NCI-H2107 treated with DMSO at 0.1 percent for 48 hours (cell line): ENCODE data around the gene ANO1.

ENCODE experiments used
- DNase-seq: peaks from one replicate; lab custom pipeline; 2025; ENCODE audit not compliant: unreplicated experiment; lab: John Stamatoyannopoulos, UW

Gene ANO1

GRCh38 chr11:70092959-70093715, 15.0 kb downstream of the ANO1 start:
- DNase-seq = no peak

GRCh38 chr11:70095541-70096252, 17.6 kb downstream of the ANO1 start:
- no peak for DNase-seq

- no peak for DNase-seq
Measured at GRCh38 chr11:70097783-70098563, 19.9 kb downstream of the ANO1 start.

GRCh38 chr11:70098936-70099335, 20.8 kb downstream of the ANO1 start:
- DNase-seq = no peak

- DNase-seq = no peak
Measured at GRCh38 chr11:70099578-70100279, 21.6 kb downstream of the ANO1 start.

GRCh38 chr11:70100280-70100603, 22.1 kb downstream of the ANO1 start:
- no peak for DNase-seq

- DNase-seq = no peak
Measured at GRCh38 chr11:70100791-70101190, 22.7 kb downstream of the ANO1 start.

- no peak for DNase-seq
Measured at GRCh38 chr11:70103256-70103975, 25.3 kb downstream of the ANO1 start.

GRCh38 chr11:70104419-70104818, 26.3 kb downstream of the ANO1 start:
- peak; percentile 23 for DNase-seq

GRCh38 chr11:70104961-70105360, 26.8 kb downstream of the ANO1 start:
- no peak for DNase-seq

- DNase-seq = no peak
Measured at GRCh38 chr11:70105369-70105754, 27.2 kb downstream of the ANO1 start.

GRCh38 chr11:70105755-70106571, 27.8 kb downstream of the ANO1 start:
- DNase-seq = no peak

- no peak for DNase-seq
Measured at GRCh38 chr11:70106757-70107156, 28.6 kb downstream of the ANO1 start.

- DNase-seq = no peak
Measured at GRCh38 chr11:70107191-70107590, 29.1 kb downstream of the ANO1 start.

GRCh38 chr11:70107756-70108155, 29.6 kb downstream of the ANO1 start:
- no peak for DNase-seq

- DNase-seq = no peak
Measured at GRCh38 chr11:70108250-70108649, 30.1 kb downstream of the ANO1 start.

GRCh38 chr11:70109006-70109405, 30.9 kb downstream of the ANO1 start:
- no peak for DNase-seq

- DNase-seq = no peak
Measured at GRCh38 chr11:70109903-70110302, 31.8 kb downstream of the ANO1 start.

- no peak for DNase-seq
Measured at GRCh38 chr11:70110538-70111055, 32.5 kb downstream of the ANO1 start.
